GM21515 (cell line): ENCODE measurements around the gene GNAI3.

Experiments used
- ATAC-seq: cut with Tn5 transposase; IDR thresholded peaks from one replicate; pipeline ENCODE4 v1.9.1; 2021; ENCODE audit not compliant: unreplicated experiment

Gene GNAI3

DNA sequence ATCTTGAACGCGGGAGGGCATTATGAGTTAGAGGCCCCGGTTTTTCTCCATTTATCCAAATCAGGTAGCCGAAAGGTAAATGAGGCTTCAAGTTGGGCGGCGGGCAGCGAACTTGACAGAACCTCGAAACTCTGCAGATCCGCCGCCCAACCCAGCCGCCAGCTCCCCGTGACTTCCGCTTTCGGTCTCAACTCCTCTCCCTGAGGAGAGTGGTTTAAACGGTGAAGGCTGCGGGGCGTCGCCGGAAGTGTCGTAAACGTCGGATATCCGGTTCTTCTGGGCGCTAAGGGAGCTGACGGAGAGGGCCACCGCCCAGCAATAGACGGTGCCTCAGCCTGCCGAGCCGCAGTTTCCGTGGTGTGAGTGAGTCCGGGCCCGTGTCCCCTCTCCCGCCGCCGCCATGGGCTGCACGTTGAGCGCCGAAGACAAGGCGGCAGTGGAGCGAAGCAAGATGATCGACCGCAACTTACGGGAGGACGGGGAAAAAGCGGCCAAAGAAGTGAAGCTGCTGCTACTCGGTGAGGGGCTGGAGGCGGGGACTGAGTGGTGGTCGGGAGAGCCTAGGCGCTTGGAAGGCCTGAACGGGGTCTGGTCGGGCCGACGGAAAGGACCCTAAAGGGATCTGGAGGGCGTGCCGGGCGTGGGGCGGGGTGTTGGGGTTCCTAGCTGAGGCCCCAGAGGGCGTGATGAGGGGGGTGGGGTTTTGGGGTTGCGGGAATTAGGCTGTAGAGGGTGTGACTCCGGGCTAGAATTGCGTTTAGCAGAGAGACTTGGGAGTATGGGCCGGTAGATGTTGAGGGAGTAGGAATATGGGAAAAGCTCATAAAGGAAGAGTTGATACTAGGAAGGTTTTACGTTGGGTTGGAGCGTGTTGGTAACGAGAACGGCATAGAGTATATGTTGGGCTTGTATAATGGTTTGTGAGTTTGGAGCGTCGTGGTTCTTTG, at the start of gene GNAI3:
Gene GNAI3, plus strand, starts transcription at position 295 of the 947 bp plus-strand sequence. Its CDS starts 106 bp downstream, at position 401.
- ATAC-seq, result peak; percentile 89

DNA sequence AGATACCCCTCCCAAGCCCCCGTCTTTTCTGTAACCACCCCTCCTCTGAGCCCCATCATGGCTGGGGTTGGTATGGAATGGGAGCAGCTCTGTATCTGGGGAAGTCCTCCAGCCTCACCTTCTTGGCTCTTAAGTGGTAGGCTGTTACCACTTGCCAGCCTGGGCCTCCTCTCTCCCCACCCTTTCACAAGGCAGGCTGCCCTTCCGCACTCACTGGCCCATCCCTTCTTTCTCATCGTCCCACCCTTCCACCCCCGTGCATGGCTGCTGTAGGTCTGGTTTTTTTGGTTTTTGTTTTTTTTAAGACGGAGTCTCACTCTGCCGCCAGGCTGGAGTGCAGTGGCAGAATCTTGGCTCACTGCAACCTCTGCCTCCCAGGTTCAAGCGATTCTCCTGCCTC, 49.3 kb upstream of the GNAI3 start:
- no peak for ATAC-seq

DNA sequence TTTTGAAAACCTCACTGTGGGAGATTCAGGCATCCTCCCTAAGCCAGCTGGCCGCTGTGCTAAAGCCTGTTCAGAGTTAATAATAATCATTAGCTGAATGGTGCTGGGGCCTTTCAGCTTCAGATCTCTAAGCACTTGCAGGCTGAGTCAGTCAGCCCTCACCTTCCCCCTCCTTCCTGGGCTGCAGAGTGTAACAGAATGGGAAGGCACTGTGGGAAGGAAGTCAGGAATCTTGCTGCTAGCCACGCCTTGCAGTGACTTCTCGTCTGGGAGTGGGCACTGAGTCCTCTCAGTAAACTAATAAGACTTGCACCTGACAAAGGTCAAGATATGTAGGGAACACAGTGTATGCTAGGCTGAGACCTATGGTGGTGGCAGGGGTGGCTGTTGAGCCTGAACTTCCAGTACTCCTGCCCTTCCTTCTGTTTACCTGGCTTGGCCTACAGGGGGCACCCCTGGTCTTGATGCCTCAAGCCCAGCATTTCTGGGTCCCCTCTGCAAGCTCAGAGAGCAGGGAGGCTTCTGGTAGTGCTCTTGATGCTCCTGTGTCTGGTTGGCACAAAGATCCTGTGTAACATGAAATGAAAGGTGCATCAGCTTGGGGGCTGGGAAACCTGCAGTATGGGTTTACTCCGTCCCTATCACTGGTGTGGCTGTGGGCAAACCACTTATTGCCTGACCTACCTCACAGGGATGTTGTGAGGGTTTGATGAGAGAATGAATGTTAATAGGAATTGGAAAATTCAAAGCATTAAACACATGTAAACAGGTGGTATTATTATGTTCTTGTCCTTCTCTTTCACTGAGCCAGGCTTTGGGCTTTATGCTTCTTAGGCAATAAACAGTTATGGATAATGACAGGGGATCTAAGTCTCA, 48.5 kb upstream of the GNAI3 start:
- ATAC-seq, result no peak

DNA sequence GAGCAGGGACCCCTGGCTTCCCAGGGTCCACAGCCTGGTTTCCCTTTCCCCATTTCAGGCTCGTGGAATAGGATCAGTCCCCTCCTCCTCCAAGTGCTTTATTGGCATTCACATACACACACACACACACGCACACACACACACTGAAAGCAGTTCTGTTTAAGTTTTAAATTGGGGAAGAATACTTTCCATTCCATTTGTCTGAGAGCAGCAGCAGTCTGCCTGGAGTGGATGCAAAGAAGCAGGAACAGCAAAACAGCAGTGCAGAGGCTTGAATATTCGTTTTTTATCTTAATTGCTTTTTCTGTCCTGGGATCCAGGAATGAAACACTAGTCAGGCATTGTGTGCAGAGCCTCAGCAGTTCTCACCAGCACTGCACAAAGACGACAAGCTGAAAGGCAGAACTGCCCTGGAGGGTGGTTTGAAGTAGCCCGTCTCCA, 47.5 kb upstream of the GNAI3 start:
- no peak for ATAC-seq

DNA sequence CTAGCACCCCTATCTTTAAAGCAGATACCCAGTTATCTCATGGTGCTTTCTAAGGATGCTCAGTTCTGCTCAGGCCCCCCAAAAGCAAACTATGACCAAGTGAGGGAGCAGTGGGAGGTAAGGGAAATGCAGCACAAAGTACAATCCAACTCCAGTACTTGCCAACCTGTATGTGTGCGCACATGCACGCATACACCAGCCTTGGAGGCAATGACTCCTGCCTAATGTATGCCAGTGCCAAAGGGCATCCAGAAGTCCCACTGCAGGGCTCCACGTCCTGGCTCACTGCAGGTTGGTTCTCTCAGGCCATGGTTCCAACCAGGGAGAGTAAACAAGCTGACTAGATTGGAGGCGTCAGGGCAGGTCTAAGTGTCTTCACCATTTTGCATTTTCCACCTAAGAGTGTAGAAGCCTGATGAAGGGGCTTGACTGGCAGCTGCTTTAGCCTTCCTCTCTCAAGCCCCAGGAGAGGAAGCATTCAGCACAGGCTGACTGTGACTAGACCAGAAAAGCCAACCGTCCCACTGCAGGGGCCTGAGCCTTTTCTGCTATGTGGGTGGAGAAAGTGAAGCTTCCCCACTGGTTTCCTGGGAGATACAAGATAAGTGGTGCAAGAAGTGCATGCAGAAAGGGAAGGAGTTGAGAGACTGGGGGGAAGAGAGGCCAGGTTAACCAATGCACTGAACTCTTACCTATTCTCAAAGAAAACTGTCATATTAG, 46.6 kb upstream of the GNAI3 start:
- no peak for ATAC-seq

DNA sequence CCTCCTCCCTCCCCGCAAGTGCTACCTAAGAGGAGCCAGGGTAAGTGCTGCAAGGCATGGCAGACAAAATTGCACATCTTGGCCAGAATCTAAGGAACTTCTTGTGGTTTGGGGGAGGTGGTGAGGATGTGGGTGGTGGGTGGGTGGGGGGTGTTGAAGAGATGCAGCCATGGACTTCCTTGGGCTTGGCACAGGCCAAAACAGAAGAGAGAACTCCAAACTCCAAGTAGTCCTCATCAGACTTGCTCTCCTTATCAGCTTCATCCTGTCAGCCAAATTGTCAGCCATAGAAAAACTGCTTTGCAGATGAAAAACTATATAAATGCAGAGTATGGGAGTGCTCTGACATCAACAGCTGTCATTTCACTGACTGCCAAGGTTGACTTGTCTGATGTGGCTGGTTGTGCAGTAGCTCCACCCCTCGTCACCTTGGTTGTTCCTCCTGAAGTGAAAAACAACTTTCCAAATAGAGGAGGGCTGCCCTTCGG, 46.0 kb upstream of the GNAI3 start:
- no peak for ATAC-seq

DNA sequence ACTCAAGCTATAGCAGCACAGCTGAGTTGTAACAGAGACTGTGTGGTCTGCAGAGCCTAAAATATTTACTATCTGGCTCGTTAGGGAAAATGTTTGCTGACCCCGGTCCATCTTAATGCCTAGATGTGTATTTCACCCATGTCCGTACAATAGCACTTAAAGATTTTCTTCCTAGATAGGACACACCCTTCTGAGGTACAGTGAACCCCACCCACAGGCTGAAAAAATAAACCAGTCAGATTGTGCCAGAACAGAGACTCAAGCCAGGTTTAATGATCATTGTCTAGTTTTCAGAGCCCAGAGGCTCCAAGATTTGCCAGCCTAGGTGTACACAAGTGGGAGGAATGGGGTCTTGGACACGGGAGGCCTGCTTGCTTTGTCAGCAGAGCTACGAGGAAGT, 44.5 kb upstream of the GNAI3 start:
- ATAC-seq, result no peak

DNA sequence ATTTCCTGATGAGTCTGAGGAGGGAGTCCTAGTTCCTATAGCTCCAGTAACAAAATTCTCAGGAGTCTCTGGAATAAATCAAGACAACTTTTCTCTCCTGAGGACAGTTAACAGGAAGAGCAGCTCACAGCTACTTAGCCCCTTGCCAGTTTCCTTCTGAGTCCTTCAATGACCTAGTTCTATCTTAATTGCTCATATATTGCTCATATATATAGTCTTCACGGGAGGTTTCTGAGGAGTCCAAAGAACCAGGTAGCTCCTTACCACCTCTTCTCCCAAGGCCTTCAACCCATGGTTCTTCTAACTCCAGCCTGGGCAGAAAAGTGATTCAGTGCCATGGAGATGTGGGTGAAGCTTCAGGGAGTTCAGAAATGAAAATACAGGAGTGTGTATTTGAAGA, 43.4 kb upstream of the GNAI3 start:
- ATAC-seq, result no peak

DNA sequence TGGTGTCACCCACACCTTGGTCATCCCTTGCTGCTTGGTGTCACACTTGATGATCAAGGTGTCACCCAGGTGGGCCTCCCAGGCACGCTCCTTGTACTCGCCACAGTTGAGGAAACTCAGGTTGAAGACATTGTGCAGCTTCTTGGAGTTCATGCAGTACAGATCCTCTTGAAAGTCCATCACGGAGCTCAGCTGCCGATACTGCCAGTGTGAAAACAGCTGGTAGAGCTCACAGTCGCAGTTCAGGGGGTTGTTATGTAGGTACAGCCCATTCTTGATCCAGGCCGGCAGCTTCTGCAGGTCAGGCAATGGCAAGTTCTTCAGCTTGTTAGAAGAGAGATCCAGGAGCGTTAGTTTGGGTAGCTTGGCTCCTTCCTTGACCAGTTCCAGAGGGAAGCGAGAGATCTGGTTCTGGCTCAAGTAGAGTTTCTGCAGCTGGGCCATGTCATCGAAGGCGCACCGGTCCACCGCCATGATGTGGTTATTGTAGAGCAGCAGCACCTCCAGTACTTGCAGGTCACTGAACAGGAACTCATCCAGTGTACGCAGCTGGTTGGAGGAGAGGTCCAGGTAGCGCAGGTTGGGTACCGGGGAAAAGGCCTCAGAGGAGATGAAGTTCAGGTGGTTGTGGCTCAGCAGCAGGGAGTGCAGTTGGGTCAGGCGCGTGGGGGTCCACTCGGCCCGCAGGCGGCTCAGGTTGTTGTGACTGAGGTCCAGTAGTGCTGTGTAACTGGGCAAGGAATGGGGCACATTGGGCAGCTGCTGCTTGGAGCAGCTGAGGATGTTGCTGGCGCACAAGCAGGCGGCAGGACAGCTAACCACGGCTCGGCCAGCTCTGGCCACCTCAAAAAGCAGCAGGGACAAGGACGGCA, 40.2 kb upstream of the GNAI3 start:
- no peak for ATAC-seq

DNA sequence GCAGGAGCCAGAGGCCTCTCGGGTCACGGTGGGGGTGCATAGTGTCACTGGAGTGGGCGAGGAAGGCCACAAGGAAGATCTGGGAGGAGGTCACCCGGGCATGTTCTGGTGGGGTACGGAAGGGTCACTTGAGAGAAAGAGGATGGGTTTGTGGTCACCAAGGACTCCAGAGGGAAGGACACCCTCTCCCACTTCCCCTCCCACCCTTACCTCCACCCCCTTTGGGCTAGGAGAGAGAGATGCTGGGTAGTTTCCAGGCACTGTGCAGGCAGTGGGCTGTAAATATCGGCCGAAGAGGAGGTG, 39.6 kb upstream of the GNAI3 start:
- no peak for ATAC-seq

DNA sequence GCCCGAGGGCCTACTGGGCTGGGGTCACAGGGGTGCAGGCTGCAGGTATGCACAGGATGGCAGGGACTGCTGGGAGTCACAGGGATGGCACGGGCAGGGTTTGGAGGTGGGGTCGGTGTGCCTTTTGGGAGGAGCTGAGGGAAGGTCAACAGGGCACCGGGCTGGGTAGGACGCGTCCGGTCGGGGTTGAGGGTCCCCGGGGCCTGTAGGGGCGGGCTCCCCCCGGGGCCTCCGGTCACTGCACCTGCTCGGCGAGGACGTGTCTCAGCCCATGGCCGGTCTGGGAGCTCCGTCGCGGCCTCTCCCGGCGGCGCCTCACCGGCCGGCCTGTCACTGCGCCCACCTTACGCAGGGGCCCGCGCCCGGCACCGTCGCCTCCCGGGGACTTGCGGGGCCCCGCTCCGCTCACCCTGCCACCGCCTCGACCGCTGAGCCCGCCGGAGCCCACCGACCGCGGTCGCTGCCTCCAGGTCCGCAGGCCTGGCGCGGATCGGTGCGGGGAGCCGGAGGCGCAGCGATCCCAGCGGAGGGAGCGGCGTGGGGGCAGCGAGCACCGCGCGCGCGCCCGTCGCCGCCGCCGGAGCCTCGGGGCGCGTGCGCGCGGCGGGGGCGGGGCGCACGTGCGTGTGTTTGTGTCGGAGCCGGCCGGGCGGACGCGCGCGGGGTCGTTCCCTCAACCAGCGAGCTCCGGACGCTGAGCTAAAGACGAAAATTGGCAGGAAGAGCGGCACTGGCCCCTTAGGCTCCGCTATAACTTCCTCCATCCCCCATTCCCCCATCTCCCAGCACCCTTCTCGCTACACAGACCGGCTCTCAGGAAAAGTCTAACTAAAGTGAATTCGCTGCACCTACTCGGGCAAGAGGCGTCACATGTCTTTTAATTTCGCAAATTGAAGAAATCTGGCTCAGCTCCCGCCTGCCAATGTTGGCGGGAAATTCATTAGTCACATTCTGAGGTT, 39.0 kb upstream of the GNAI3 start, which contains the start of gene AMIGO1:
Gene AMIGO1, minus strand, starts transcription at position 552 of the 959 bp plus-strand sequence. CDS start 815 bp downstream, outside the sequence.
- peak; percentile 46 for ATAC-seq

DNA sequence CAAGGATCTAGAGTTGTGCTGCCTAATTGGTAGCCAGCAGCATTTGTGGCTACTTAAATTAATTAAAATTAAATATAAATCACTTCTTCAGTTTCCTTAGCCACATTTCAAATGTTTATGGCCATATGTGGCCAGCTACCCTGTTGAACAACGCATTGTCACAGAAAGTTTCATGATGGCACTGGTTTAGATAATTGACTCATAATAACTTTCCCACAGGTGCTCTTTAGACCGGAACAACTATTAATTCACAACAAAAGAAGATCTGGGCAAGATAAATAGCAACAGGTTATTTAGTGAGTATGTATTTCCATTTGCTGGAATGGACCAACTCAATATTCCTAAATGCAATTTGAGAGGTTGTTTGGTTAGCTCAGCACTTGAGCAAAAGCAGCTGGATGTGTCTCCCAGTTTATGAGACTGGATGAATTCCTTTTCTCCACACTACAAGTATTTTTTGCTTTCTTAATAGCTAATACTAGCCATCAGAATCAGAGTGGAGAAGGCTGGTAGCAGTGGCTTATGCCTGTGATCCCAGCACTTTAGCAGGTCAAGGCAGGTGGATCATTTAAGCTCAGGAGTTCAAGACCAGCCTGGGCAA, 35.2 kb upstream of the GNAI3 start:
- no peak for ATAC-seq

DNA sequence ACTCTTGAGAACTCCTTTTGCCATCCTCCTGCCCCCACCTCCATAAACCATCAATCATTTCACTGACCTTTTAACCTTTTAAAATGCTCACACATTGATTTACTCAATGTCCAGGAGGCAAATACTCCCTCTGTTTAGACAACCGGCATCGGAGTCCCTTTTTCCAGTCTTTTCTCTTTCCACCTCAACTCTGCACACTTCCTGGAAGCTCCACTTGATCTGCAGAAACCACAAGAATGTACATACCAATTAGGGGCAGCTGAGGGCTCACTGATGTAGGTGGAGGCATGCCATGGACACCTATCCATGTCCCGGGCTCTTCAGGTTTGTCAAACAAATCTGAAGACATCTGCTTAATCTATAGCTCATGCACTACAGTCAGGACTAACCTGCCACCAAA, 33.6 kb upstream of the GNAI3 start:
- ATAC-seq, result no peak

DNA sequence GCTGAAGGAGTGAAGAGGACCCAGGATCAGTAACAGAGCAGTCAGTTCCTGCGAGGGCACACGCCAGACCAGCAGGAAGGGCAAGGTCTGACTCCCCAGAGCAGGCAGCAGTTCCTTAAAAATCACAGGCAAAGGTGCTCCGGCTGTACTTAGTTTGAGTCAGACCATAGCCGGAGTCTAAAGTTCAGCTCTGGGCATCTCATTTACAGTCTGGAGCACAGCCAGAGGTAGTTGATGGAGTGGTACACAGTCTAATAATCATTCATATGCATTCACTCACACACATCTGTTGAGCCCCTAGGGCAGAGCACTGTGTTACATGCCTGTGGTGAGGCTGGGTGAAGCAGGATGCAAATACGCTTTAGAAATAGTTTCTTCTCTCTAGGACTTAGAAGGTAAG, 31.5 kb upstream of the GNAI3 start:
- no peak for ATAC-seq

DNA sequence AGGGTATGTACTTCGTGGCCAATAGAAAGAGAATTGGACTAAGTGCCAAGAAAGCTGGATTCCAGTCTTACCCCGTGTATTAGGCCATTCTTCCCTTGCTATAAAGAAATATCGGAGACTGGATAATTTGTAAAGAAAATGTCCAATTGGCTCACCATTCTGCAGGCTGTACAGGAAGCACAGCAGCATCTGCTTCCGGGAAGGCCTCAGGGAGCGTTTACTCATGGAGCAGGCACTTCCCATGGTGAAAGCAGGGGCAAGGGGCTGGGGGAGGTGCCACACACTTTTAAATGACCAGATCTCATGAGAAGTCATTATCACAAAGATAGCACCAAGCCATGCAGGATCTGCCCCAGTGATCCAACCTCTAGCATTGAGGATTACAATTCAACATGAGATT, 31.1 kb upstream of the GNAI3 start:
- no peak for ATAC-seq

DNA sequence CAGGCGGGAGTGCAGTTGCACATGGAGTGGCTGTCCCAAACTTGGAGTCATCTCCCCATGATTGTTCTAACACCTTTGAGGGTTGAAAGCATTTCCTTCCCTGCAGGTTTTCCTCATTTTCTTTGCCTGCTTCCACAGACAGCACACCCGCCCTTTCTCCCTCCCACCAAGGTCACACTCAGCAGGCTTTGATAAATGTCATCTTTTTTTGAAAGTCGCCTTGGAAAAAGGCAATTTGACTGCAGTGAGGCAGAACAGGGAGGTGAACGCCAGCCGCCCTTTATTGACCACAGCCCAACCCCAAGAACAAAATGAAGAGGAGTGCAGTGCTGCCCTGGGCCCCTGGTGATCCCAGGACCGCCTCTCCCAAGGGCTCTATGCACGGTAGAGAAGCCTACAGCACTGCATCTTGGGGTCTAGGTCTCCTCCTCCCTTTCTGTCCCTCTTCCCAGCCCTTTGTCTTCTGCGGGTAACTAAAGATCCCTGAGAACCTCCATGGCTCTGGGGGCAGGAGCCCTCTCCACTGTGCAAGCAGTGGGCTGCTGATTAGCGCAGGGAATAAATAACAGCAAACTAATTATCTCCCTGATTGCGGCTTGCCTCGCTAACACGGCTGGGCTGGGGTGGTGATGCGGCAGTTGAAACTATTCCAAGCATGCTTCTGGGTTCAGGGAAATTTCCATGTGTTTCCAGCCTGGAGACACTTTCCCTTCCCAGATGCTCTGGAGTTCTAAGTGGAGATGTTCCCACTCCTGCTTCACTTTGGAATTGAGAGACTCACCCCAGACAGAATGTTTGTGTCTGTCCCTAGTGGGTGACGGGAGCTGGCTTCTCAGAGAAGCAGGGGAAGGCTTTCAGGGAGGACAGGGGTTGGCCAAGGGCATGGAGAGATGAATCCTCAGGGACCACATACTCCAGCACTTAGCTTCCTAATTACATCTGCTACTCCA, 27.1 kb upstream of the GNAI3 start:
- no peak for ATAC-seq

DNA sequence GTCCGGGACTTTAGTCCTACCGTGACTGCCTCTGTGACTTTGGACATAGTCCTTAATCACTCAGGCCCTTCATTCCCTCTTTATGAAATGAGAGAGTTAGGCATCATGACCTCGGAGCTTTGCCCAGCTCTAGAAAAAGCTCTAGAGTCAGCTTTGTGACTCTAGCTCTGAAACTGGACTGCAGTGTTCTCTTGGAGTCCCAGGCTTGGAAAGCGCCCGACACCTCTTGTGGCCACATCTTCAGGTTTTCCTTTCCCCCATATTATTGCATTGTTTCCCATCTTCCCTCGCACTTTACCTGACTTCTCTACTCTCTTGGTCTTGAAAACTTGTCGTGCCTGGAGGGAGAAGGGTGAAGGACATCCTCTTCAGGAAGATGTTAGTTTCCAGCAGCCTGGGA, 26.4 kb upstream of the GNAI3 start:
- no peak for ATAC-seq
